Fibroblast of skin of right biceps (primary cell): Measurements from ENCODE around the gene THEMIS.
"Not testable (repeated sequence)": the region's sequence is repeated elsewhere in the genome, so short reads cannot be mapped to it uniquely, and the experiment has no call there.

Experiments
- DNase-seq: peaks from one replicate; pipeline ENCODE4 v3.0.0-alpha.2; 2013

The THEMIS gene

DNA sequence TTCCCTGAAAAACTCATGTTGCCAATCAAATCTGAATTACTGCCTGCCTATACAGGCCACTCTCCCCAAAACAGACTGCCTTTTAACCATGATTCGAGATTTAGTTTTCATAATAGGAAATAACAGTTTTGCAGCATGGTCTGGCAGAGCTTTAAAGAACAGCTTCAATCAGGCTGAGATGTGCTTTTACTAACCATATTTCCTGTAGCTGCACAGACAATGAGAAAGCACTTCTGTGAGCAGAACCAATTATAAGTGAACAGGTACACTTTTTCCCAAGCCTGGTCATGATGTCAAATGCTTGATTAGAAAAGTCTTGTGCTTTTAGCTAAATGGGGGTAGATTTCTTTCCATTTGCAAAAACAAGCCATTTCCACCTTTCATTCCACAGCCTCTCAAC, 108.2 kb downstream of the THEMIS start:
- no peak for DNase-seq

DNA sequence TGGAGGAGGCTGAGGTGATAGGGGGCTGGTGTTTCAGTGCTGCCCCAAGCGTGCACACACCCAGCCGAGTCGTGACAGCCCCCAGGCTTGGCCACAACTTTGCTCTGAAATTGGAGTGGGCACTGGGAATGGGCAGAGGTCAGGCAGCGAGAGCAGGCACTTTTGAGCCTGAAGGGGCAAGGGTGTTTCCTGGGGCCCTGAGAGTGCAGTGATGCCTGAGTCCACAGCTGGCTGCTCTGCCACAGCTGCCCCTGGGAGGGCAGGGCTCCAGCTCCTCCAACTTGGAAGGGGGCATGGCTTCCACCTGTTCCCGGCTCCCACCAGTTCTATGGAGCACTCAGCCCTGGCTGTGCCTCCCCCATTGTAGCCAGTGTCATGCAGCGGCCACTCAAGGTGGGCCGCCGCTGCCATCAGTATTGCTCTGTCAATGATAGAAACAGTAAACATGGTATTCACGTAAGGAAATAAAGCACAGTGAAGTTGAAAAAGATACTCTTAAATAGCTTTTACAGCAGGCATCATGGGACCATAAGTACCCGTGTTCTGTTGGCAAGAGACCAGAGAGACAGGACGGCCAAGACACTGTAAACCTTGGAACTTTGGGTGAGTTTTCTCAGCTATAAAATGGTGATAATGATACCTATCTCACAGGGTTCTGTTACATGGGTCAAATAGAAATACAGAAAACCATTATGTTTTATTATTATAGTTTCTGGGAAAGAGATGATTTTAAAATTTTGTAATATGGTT, 108.9 kb downstream of the THEMIS start:
- no peak for DNase-seq

DNA sequence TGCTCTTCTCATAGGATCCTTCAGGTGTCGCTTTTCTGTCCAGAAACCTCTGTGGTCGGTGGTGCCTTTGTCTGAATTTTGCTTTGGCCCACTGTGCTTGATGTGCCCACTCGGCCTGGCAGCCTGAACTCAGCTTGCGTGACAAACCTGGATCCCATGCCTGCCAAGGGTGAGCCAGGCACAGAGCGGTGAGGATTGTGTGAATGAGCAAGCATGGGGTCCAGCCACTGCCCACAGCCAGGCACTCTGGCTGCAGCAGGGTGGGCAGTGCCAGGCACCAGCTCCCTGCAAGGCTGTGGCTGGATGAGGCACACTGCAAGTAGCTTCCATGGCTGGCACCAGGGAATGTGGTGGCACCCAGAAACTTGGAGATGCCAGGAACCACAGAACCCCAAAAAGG, 110.3 kb downstream of the THEMIS start:
- DNase-seq, result no peak

DNA sequence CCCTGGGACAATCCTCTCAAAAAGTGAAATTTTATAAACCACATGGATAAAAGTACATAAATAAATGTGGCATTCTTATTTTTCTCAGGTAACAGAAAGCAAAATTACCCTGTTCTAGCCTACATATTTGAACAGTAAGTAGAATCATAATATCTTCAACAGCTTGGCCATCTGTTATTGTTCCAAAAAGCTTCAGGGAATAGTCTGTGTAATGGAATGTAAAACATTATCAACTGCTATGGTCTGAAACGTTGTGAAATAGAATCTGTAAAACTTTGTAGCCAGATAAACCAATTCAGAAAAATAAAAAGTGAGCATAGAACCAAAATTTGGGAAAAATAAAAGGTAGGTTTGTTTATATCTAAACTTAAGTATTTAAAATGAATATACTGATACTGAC, 114.7 kb downstream of the THEMIS start:
- no peak for DNase-seq

DNA sequence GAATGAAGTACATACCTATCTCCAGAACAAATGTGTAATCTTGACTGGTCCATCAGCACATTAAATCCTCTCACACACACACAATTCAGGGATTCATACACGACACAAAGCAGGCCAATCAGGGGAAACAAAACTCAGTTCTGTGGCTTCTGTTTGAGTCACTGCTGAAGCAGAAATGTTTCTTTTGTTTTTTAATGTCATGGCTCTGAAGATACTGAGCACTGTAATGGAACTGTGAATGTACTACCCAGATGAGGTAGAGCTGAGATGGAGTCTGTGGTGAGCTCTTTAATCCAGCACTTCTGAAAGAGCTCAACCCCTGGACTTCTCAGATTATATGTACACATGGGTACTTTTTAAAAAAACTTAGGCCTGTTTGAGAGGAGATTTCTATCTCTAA, 116.4 kb downstream of the THEMIS start:
- no peak for DNase-seq

DNA sequence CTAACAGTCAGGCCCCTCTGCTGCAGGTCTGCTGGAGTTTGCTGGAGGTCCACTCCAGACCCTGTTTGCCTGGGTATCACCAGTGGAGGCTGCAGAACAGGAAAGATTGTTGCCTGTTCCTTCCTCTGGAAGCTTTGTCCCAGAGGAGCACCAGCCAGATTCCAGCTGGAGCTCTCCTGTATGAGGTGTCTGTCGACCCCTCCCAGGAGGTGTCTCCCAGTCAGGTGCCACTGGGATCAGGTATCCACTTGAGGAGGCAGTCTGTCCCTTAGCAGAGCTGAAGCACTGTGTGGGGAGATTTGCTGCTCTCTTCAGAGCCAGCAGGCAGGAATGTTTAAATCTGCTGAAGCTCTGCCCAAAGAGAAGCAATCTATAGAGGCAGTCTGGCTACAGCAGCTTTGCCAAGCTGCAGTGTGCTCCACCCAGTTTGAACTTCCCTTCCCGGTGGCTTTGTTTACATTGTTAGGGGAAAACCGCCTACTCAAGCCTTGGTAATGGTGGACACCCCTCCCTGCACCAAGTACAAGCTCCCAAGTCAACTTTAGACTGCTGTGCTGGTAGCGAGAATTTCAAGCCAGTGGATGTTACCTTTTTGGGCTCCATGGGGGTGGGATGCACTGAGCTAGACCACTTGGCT, 119.1 kb downstream of the THEMIS start:
- DNase-seq, result not testable (repeated sequence)

GRCh38 chr6:127776320-127776719, 124.5 kb downstream of the THEMIS start:
- no peak for DNase-seq

GRCh38 chr6:127775371-127775770, 125.5 kb downstream of the THEMIS start:
- peak; percentile 10 for DNase-seq

- no peak for DNase-seq
Measured at GRCh38 chr6:127768745-127769144, 132.1 kb downstream of the THEMIS start.

DNA sequence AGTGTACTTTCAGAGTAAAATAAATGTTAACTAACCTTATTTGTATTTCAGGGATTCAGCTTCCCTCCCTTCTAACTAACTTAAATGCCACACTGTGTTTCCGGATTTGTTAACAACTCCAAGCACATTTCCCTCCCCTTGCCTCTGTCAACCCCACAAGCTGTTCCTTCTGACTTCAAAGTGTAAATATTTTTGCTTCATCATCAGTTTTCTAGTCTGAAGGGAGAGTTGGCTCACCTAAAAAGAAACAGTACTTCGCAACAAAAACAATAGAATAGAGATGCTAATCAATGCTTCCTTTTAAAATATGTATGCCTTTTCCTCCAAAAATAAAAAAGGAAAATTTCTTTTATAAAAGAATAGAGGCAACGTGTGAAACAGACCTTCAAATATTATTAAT, 132.6 kb downstream of the THEMIS start:
- DNase-seq, result no peak

DNA sequence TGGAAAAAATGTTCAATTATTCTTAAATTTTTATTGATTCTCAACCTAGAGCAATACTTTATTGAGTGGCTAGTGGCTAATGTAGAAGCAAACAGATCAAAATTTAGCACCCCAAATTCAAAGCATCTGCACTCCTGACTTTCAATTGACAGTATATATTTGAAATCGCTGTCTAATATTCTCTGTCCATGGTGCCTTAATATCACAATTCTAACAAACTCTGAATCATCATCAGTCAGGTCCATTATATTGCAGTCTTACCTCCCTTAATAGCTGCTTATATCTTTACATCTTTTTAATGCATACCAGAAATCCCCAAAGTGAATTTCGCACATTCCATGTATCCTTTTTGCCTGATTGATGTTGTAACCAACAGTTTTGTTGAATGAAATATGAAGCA, 134.9 kb downstream of the THEMIS start:
- no peak for DNase-seq

- DNase-seq, result no peak
Measured at GRCh38 chr6:127762284-127762683, 138.6 kb downstream of the THEMIS start.

GRCh38 chr6:127761084-127761483, 139.8 kb downstream of the THEMIS start:
- no peak for DNase-seq

DNA sequence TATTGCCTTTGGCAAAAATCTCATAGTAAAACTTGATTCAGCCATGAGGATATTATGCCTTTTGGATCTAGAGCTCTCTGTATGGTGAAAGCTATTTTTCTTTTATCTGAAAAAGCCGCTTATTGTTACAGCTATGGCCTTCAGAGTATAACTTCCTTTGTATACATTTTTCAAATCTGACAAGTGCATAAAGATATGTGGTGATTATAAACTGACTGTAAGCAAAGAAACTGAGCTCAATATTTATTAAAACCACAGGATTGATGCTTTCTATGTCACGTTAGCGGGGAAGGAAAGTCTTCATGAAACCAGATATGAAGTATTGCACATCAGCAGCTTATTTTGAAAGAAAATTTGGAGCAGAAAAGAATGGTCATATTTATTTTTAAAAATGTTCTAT, 151.8 kb downstream of the THEMIS start:
- DNase-seq, result no peak

GRCh38 chr6:127748290-127748689, 152.6 kb downstream of the THEMIS start:
- DNase-seq, result no peak

DNA sequence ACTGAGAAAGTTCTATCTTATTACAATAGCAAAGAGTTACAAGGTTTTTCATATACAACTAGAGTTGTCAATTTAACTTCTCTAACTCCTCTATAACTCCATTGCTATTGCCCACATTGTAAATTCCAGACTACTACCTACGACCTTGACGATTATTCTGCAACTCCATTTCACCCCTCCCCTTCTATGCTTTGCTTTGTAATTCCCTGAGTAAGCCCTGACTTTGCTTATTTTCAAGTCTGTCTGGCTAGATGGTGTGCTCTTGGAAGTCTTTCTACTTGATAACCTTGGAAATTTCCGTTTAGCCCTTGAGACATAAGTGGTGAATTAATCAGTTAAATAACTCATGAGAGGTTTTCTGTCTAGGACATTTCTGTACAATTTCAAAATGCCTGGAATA, 162.4 kb downstream of the THEMIS start:
- no peak for DNase-seq

- no peak for DNase-seq
Measured at GRCh38 chr6:127737768-127738167, 163.1 kb downstream of the THEMIS start.

GRCh38 chr6:127737009-127737486, 163.8 kb downstream of the THEMIS start:
- peak; percentile 68 for DNase-seq

DNA sequence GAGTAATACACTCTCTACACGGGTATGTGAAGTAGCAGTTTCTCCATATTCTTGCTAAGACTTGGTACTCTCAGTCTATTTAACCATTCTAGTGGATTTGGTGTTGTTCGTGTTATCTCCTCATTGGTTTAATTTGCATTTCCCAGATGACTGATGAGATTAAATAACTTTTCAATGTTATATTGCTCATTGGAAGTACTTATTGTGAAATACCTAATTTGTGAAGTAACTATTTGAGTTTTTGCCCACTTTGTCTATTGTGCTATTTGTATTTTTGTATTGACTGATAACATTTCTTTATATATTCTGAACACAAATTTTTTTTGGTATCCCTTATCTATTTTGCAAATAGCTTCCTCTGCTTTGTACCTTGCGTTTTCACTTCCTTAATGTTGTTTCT, 167.9 kb downstream of the THEMIS start:
- no peak for DNase-seq

DNA sequence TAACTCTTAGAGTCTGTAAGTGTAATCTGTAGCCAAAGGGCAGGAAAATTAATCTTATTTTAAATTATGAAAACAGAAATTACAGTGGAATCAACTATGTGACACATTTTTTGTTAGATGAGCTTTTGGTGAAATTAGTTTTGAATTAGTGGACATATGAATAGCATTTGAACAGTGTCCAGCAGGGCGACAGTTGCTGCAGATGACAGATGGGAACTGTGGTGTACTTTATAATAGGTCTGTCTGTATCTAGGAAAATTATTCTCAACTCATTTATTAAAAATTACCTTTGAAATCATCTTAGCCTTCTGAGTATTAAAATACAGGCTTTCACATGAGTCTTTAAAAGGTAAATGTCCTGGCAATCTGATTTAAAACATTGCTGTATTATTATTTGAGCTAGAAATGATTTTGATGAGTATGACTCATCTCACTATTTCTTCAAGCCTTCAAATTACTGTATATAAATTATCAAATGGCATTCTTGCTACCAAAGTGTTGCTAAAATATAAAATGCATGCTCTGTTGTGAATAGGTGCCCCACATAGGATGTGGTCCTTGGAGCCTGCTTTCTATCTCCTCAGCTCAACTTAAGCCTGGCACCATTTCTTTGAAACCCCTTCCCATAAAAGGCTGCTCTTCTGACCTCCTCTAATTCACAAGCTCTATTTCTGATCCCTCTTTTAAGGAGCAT, 173.5 kb downstream of the THEMIS start:
- DNase-seq, result no peak

- DNase-seq, result no peak
Measured at GRCh38 chr6:127725821-127726220, 175.0 kb downstream of the THEMIS start.

GRCh38 chr6:127718694-127719093, 182.2 kb downstream of the THEMIS start:
- no peak for DNase-seq

- DNase-seq, result no peak
Measured at GRCh38 chr6:127717384-127717783, 183.5 kb downstream of the THEMIS start.

DNA sequence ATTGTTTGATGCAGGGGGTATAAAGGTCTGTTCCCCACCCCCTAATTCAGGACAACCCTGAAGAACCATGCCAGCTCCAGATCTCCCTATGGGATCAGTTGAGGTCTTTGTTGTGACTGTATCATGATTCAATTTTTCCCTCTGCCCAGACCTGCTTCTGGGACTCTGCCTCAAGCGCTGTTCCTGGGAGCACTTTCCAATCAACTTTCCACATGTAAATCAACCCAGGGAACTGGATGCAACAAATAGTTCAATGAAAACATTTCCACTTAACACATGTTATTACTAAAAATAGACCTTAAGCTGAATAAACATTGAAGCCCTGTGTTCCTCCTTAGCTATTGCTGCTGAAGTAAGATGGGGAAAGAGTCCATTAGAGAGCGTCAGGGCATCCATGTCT, 184.4 kb downstream of the THEMIS start:
- no peak for DNase-seq
